Gastrocnemius medialis (tissue), 4 donors: Measurements from ENCODE around the gene LHCGR. TPM values are rescaled to one million over a fixed set of nuclear protein-coding genes. Genes with fewer than 3 reads are reported as not detected.

ENCODE experiments used
- ATAC-seq, 2 donors: fragments of 150-250 bp; one replicate each; pipeline ENCODE4 v1.9.1; 2016
- DNase-seq, 2 donors: peaks; one replicate each; pipeline ENCODE4 v3.0.0-alpha.2; 2019
- H3K27ac ChIP-seq, 4 donors: fragments of 200-600 bp; sonication (generic); 1 replicate in 1 of 4; 2 replicates in 3 of 4; pipeline ENCODE4 v1.5.1; 2016 to 2018; ENCODE audit warnings: mild to moderate bottlenecking in 2 of 4, moderate library complexity in 1 of 4
- H3K27me3 ChIP-seq, 3 donors: fragments of 200-600 bp; sonication (generic) in 2 of 3; 1 replicate in 1 of 3; 2 replicates in 2 of 3; pipeline versions ENCODE4 v1.5.1 to v1.6.0; 2016 to 2019; ENCODE audit warnings: mild to moderate bottlenecking in 1 of 3, moderate library complexity in 1 of 3
- H3K36me3 ChIP-seq, 2 donors: fragments of 200-600 bp; sonication (generic) in 1 of 2; one replicate each; pipeline ENCODE4 v1.5.1; 2017 to 2018
- H3K4me1 ChIP-seq, 2 donors: fragments of 200-600 bp; sonication (generic) in 1 of 2; one replicate each; pipeline ENCODE4 v1.5.1; 2016 to 2017; ENCODE audit warnings: mild to moderate bottlenecking in 2 of 2
- H3K4me3 ChIP-seq, 4 donors: fragments of 200-600 bp; sonication (generic) in 3 of 4; 1 replicate in 1 of 4; 2 replicates in 3 of 4; pipeline ENCODE4 v1.5.1; 2016 to 2019; ENCODE audit warnings: mild to moderate bottlenecking in 2 of 4
- H3K9me3 ChIP-seq, 3 donors: fragments of 200-600 bp; sonication (generic) in 2 of 3; 1 replicate in 1 of 3; 2 replicates in 2 of 3; pipeline ENCODE4 v1.5.1; 2016 to 2019
- CTCF ChIP-seq, 5 experiments: fragments of 450-650 bp in 3 of 5; fragments of 200-600 bp in 2 of 5; sonication (generic) in 2 of 5; IDR thresholded peaks in 4 of 5; conservative IDR thresholded peaks in 1 of 5; 1 replicate in 4 of 5; 2 replicates in 1 of 5; pipeline ENCODE4 v1.5.1; 2016 to 2019; ENCODE audit warnings: antibody characterized with exemption in 5 of 5, mild to moderate bottlenecking in 3 of 5, moderate library complexity in 3 of 5
- POLR2A ChIP-seq, 2 donors: fragments of 450-650 bp; IDR thresholded peaks; one replicate each; pipeline ENCODE4 v1.6.1; 2017; ENCODE audit warnings: antibody characterized with exemption in 2 of 2, mild to moderate bottlenecking in 2 of 2, moderate library complexity in 2 of 2
- in situ Hi-C, 4 donors: fragments of 200-750 bp; cut with MboI; loops; one replicate each; pipeline versions ENCODE4 v1.15.0 to v1.8.0; 2017; ENCODE audit warnings: low sequenced_read_pairs in 4 of 4
- intact Hi-C: fragments of 100-400 bp; cut with DNase I; formaldehyde crosslinking; loops from one replicate; pipeline ENCODE4 v1.15.1; 2023; ENCODE audit warnings: low total_unique reads
- total RNA-seq, 4 donors: library from RNA; depleted of rRNA; stranded (reverse); fragments of >200 nt; gene quantifications; one replicate each; pipeline versions ENCODE4 v1.1.0 to v1.2.3, GENCODE V29; 2016

The LHCGR gene
- total RNA-seq, 4 donors from 2014 or later = not detected

GRCh38 chr2:48736251-48736650 lies 19.3 kb downstream of the LHCGR start:
- TF ChIP-seq POLR2A (IDR thresholded peaks at IDR 0.05) (no peak), CTCF (IDR thresholded peaks at IDR 0.05 in 4 of 5, conservative IDR thresholded peaks at IDR 0.05 in 1 of 5) (no peak)
- in situ Hi-C loops (no loop called here), intact Hi-C loops (no loop called here)
- Histone ChIP-seq H3K9me3 (no peaks in the 10 kb centered on the region), H3K4me3 (no peak overlapping the region), H3K27ac (no peak overlapping the region), H3K27me3 (no peaks in the 10 kb centered on the region), H3K36me3 (no peaks in the 10 kb centered on the region), H3K4me1 (no peaks in the 10 kb centered on the region)
- DNase-seq (no peak), ATAC-seq (no peak)

GRCh38 chr2:48734576-48735303 lies 20.8 kb downstream of the LHCGR start:
- no peak overlapping the region for H3K27ac ChIP-seq
- in situ Hi-C loops = no loop called here
- DNase-seq = no peak
- no peaks in the 10 kb centered on the region for H3K36me3 ChIP-seq
- H3K27me3 ChIP-seq = no peaks in the 10 kb centered on the region
- intact Hi-C loops = no loop called here
- H3K4me1 ChIP-seq = no peaks in the 10 kb centered on the region
- no peak for ATAC-seq
- no peak for TF ChIP-seq POLR2A (IDR thresholded peaks at IDR 0.05)
- H3K9me3 ChIP-seq = no peaks in the 10 kb centered on the region
- no peak overlapping the region for H3K4me3 ChIP-seq

GRCh38 chr2:48733067-48733503 lies 22.4 kb downstream of the LHCGR start:
- no peak for TF ChIP-seq CTCF (IDR thresholded peaks at IDR 0.05 in 4 of 5, conservative IDR thresholded peaks at IDR 0.05 in 1 of 5)
- H3K4me1 ChIP-seq = no peaks in the 10 kb centered on the region
- H3K9me3 ChIP-seq = no peaks in the 10 kb centered on the region
- ATAC-seq (no peak), DNase-seq (no peak)
- in situ Hi-C loops = no loop called here
- H3K27me3 ChIP-seq = no peaks in the 10 kb centered on the region
- no peaks in the 10 kb centered on the region for H3K36me3 ChIP-seq
- intact Hi-C loops = no loop called here
- H3K27ac ChIP-seq = no peak overlapping the region
- no peak overlapping the region for H3K4me3 ChIP-seq

GRCh38 chr2:48728840-48729239 lies 26.7 kb downstream of the LHCGR start:
- no peaks in the 10 kb centered on the region for H3K27me3 ChIP-seq
- H3K9me3 ChIP-seq = no peaks in the 10 kb centered on the region
- TF ChIP-seq CTCF (IDR thresholded peaks at IDR 0.05 in 4 of 5, conservative IDR thresholded peaks at IDR 0.05 in 1 of 5) (no peak), POLR2A (IDR thresholded peaks at IDR 0.05) (no peak)
- no peaks in the 10 kb centered on the region for H3K4me1 ChIP-seq
- intact Hi-C loops (no loop called here), in situ Hi-C loops (no loop called here)
- no peak for DNase-seq
- H3K36me3 ChIP-seq = no peaks in the 10 kb centered on the region
- no peak for ATAC-seq
- H3K4me3 ChIP-seq = no peak overlapping the region
- H3K27ac ChIP-seq = no peak overlapping the region

GRCh38 chr2:48728295-48728694 lies 27.2 kb downstream of the LHCGR start:
- in situ Hi-C loops = no loop called here
- Histone ChIP-seq H3K9me3 (no peaks in the 10 kb centered on the region), H3K27me3 (no peaks in the 10 kb centered on the region), H3K4me1 (no peaks in the 10 kb centered on the region), H3K4me3 (no peak overlapping the region), H3K36me3 (no peaks in the 10 kb centered on the region), H3K27ac (no peak overlapping the region)
- ATAC-seq (no peak), DNase-seq (no peak)
- no peak for TF ChIP-seq POLR2A (IDR thresholded peaks at IDR 0.05)
- TF ChIP-seq CTCF (IDR thresholded peaks at IDR 0.05 in 4 of 5, conservative IDR thresholded peaks at IDR 0.05 in 1 of 5) = no peak
- intact Hi-C loops = no loop called here
